HG03159 (cell line): Measurements from ENCODE around the gene LRP1-AS.
"Not testable (repeated sequence)": the region's sequence is repeated elsewhere in the genome, so short reads cannot be mapped to it uniquely, and the experiment has no call there.

ENCODE experiments used
- ATAC-seq: cut with Tn5 transposase; IDR thresholded peaks from one replicate; pipeline ENCODE4 v1.9.1; 2021; ENCODE audit warnings: mild to moderate bottlenecking, moderate library complexity; ENCODE audit not compliant: unreplicated experiment

LRP1-AS gene

DNA sequence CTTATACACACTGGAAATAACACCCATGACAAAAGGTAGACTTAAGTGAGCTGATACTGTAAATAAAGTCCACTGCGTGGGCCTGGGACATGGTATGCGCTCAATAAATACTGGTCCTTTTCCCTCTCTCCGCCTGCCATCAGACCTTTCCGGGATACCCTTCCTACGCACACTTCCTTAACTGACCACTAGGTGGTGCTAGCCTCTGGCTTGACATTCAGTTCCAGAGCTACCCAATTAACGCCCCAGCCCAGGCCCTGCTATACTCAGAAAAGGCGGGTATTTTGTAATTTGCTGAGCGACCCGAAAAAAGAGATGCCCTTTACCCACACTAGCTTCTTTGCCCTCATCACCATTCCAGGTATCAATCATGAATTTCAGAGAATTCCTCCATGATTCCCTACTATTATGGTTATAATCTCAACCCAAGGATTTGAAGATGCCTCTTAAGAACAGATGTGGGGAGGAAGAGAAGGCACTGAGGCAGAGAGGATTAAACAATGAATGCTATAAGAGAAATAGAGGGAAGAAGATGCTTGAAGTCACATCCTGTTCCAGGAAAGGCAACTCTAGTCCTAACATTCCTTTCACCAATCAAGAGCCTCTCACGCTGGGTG is 23.1 kb downstream of the LRP1-AS start:
- ATAC-seq: no peak

GRCh38 chr12:57123813-57124212 is 23.6 kb downstream of the LRP1-AS start:
- ATAC-seq: no peak

DNA sequence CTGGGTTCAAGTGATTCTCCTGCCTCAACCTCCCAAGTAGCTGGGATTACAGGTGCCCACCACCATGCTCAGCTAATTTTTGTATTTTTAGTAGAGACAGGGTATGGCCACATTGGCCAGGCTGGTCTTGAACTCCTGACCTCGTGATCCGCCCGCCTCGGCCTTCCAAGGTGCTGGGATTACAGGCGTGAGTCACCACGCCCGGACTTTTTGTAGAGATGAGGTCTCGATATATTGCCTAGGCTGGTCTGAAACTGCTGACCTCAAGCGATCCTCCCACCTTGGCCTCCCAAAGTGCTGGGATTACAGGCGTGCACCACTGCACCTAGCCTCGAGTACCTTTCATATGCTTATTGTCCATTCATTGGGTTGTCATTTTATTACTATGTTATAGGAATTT is 26.7 kb downstream of the LRP1-AS start:
- ATAC-seq: not testable (repeated sequence)

DNA sequence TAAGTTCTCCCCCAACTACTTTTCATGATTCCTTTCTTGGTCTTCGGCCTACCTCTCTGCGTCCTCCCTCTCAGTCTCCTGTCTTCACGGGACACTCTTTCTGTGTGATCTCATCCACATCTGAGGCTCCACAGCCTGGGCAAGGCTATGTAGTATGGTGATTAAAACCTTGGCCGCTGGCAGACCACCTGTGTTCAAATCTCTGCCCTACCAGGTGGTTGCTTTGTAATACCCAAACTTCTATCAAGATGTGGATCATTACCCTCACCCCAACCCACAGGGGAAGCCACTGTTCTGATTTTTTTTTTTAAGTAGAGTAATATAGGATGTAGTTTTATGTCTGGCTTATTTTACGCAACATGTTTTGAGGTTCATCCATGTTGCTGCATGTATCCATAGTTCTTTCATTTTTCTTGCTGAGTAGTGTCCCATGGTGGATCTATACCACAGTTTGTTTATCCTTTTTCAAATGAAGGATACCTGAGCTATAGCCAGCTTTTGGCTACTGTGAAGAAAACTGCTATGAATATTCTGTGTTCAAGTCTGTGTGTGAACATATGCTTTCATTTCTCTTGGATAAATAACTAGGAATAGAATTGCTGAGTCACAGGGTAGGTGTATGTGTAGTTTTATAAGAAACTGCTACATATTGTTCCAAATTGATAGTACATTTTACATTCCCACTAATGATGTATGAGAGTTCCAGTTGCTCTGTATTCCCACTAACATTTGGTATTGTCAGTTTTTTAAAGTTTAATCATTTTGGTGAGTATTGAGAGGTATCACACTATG is 27.9 kb downstream of the LRP1-AS start:
- ATAC-seq: no peak

DNA sequence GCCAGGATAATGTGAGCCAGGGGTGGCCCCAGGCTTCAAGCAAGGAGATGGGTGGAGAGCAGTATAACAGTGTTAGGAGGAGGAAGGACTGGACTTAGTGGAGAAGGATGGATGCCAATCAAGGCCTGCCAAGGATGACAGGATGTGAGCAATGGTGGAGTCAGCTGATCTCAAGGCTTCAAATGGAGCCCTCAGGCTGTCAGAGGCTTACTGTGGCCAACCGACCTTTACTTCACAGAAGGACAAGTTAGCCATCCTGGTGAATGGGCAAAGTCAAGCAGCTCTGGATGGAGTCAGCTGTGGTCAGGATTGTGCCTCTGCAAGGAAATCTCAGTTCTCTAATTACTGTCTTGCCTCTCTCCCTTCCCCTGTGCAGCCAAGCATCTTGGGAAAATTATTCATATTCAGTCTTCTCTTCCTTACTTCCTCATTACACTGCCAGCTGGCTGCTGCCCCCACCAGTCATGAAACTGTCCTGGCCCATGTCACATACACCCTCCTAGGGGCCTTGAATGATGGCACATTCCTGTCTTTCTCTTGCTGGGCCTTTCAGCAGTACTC is 28.6 kb downstream of the LRP1-AS start:
- ATAC-seq: no peak

GRCh38 chr12:57116580-57117281 is 30.7 kb downstream of the LRP1-AS start:
- ATAC-seq: no peak

- ATAC-seq: no peak
These were observed 34.7 kb downstream of the LRP1-AS start for GRCh38 chr12:57112492-57113294.

DNA sequence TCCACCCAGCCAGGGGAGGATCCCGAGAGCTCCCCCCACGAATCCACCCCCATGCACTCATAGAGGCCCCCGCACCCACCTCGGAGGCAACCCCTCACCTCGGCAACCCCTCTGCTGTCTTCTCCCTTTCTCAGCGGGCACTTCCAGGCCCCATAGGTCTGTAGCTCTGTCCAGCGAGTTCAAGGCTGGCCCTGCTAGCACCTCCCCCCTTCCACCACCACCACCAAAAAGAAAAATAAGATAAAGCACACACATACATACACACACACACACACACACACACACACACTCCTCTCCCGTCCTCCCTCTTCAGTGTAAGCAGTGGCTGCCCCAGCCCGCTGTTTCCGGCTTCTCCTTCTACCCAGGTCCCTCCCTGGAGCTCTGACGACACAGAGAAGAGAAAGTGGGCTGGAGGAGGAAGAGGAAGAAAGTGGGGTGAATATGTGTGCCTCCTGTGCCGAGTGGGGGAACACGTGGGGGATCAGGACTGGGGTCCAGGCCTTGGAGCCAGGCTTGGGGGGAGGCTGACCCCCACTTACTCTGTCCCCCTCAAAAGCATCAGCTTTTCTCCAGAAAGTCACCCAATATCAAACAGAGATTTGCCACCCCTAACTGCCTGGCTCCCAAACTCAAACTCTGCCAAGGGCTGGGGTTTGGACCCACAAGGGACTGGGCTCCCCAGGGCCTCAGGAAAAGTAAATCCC is 36.2 kb downstream of the LRP1-AS start, which contains the start of gene STAT6:
TSS of gene STAT6 (minus strand) at position 332 of the 704 bp plus-strand sequence. CDS start 3,084 bp downstream, outside the sequence.
- peak; percentile 56 for ATAC-seq

DNA sequence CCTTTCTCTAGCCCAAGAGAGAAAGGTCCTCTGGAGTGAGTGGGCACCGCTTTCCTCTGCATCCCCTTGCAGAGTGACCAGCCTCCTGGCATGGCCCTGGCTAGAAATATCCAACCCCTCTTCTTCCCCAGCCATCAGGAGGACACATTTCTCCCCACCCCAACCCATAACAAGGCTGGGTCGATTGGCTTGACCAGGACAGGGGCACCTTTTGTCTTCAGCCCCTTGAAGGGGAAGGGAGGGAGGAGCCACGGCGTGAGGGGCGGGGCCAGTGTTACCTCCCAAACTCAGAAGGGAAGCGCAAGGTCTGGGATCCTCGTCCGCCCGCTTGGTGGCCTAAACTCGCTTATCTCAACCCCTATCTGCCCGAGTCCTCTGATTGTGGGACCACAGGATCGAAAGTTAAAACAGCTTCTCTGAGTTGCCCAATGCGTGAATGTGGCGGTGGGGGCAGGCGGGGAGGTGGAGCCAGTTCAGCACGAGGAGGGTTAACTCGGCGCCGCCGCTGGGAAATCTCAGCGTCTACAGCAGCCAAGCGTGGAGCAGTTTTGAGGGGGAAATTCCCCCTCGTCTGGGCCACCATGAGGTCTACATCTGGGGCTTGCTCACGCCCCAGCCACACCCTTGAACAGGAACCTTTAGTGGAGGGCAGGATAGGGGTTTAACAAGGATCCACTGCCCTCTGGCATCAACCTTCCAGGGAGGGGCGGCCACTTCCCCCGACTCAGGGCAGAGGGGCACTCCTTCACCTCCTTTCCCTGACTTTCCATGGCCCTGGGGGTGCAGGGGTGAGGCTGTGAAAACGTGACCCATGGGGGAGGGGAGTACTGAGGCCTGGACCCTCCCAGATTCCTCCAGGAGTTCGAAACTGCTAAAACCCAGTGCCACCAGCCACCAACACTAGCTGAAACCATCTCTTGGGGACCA is 37.1 kb downstream of the LRP1-AS start:
- ATAC-seq: peak; percentile 50

DNA sequence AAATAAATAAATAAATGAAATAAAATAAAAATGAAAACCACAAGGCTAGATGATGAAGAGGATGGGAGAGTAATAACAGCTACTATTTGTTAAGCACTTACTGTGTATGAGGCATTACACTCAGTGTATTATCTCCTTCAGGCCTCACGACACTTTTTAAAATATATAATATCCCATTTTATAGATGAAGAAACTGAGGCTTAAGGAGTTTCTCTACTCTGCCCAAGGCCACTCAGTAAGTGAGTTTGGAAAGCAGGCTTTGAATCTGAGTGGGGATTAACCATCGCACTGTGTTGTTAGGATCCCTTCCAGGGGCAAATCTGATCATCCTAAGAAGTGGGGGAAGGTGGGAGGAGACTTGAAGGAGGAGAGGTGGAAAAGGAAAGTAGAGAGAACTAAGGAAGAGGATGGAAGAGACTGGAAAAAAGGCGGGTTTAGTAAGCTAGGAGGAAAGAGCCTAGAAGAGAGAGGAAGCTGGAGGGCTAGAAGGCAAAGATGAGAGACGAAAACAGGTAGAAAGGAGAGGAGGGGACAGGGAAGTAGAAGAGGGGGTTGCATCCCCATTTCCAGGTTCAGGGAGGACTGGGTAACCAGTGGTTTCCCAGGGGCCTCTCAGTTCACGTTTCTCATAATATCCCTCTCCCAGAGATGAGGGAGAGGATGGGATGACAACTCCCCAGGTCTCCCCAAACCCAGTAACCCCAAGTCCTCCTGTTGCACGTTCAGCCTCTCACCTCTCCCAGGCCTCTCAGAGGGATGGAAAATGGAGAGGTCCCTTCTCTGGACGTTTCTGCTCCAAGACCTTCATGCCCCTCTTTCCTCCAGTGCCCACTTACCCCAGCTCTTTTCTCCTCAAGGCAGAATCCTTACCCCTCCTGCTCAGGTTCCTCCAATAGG is 38.0 kb downstream of the LRP1-AS start:
- no peak for ATAC-seq

DNA sequence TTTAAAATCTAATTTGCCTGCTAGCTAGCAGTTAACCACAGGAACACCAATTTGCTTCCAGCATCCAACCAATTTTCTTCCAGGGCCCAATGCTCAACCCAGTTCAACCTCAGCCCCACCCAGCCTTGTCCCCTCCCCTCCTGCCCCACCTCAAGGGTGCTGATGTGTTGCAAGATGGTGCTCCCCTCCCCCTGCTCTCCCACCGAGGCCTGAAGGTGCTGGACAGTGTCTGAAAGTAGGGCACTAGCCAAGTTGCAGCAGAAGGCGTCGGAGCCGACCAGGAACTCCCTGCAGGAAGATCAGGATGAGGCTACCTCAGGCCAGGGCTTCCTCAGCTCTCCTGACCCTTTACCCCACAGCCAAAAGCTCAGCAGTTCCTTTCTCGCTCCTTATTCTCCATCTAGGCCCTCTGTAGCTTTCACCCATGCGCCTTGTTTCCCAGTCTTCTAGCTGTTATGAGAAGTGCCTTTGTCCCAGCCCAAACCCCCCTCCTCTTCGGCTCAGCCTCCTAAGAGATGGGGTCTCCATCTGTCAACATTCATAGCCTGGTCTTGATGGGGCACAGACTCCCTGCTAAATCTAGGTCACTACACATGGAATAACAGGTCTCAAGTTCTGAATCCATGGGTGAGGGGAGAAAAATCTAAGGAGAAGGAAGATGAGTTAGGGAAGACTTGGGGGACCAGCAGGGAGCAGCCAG is 39.8 kb downstream of the LRP1-AS start:
- ATAC-seq: no peak

DNA sequence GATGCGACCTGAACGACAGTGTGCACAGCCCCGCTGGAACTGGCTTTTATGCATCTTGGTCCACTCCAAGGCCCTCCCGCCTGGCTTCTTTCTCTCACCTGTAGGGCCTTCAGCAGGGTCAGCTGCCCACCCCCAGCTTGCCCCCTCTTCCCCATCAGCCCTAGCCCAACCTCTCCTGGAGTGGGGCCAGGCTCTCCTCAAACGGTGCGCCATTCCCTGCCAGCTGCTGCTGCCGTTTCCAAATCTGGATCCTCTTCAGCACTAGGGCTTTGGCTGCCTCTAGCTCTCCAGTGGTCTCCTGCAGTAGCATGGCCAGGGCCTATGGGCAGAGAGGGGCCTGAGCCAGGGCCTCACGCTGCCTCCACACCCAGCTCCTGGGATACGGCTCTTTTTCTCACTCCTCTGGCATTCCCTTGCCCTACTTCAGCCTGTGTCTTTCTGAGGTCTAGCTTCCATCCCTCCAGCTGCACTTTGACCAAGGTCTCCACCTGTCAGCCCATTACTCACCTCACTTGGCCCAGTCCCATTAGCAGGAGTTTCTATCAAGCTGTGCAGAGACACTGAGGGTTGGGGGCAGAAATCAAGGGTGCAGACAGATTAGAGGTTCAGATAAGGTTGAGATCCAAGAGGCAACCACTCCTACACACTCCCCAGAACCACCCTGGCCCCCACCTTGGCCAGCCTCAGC is 41.3 kb downstream of the LRP1-AS start:
- ATAC-seq: no peak

- ATAC-seq: no peak
These were observed 42.2 kb downstream of the LRP1-AS start for GRCh38 chr12:57105011-57105753.

DNA sequence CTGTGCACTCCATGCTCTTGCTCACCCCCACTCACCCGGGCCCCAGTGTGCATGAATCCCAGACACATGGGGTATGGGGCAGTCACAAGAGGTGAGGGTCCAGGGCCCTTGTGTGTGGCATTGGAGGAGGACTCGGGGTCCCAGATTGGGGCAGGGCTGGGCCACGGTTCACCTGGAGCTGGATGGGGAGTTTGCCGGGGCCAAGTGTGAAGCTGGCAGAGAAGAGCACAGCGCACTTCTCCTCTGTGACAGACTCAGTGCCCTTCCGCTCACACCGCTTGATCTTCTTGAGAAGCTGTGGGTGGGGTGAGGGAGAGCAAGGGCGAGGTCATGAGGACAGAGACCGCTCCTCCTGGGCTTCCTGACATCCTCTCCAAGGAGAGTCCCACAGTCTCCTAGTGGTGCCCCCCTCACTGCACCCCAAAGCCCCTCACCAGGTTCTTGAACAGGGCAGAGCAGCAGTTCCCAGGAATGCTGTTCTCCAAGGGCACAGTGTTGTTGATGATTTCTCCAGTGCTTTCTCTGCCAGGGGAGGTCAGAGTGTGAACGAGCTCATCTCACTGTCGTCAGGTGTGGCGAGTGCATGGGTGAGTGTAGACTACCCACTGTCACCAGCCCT is 43.0 kb downstream of the LRP1-AS start:
- no peak for ATAC-seq

DNA sequence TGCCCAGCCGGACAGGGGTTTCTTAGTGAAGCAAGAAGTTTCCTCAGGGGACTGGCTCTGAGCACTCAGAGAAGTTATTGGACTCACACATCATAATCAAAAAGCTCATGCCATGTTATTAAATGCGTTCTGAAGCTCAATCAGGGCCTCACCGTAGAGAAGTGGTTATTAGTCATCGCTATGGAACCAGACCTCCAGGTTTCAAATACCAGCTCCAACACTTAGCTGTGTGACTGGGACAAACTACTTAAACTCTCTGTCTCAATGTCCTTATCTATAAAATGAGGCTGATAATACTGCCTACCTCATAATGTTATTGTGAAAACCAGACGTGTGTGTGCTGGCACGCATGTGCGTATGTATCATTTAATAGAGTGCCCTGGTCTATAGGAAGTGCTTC is 43.6 kb downstream of the LRP1-AS start:
- no peak for ATAC-seq
